ENCODE data around the gene CAMLG.
A peak's percentile ranks its signal among the peaks of the same experiment; 100 is the strongest.
"Not testable (repeated sequence)": the region's sequence is repeated elsewhere in the genome, so short reads cannot be mapped to it uniquely, and the experiment has no call there.

CAMLG gene

GRCh38 chr5:134738133-134738962, at the start of gene CAMLG:
Gene CAMLG (plus strand): TSS chr5:134738548. CDS start chr5:134738621, 73 bp downstream.
- DNase-seq = peak; percentile 89

- DNase-seq = not testable (repeated sequence)
These were observed 48.2 kb upstream of the CAMLG start for GRCh38 chr5:134690144-134690543.

GRCh38 chr5:134692722-134693121, 45.6 kb upstream of the CAMLG start:
- no peak for DNase-seq

GRCh38 chr5:134708301-134708700, 30.0 kb upstream of the CAMLG start:
- no peak for DNase-seq

GRCh38 chr5:134714120-134714519, 24.2 kb upstream of the CAMLG start:
- no peak for DNase-seq

GRCh38 chr5:134714541-134714940, 23.8 kb upstream of the CAMLG start:
- no peak for DNase-seq

GRCh38 chr5:134715466-134715865, 22.9 kb upstream of the CAMLG start:
- DNase-seq = not testable (repeated sequence)

- DNase-seq = no peak
These were observed 13.5 kb upstream of the CAMLG start for GRCh38 chr5:134724872-134725271.

GRCh38 chr5:134732819-134733218, 5.5 kb upstream of the CAMLG start:
- DNase-seq = no peak

GRCh38 chr5:134735243-134735642, 3.1 kb upstream of the CAMLG start:
- DNase-seq = no peak

- DNase-seq = no peak
These were observed 2.1 kb upstream of the CAMLG start for GRCh38 chr5:134736173-134736812.

- no peak for DNase-seq
These were observed 764 bp downstream of the CAMLG start for GRCh38 chr5:134738963-134739661.

GRCh38 chr5:134741052-134741451, 2.7 kb downstream of the CAMLG start:
- DNase-seq = no peak

- DNase-seq = no peak
These were observed 3.8 kb downstream of the CAMLG start for GRCh38 chr5:134742134-134742533.

- DNase-seq = no peak
These were observed 11.1 kb downstream of the CAMLG start for GRCh38 chr5:134749415-134749814.

GRCh38 chr5:134758176-134758503, 19.8 kb downstream of the CAMLG start:
- DNase-seq = no peak

GRCh38 chr5:134758504-134759341, 20.4 kb downstream of the CAMLG start, which contains the start of gene DDX46:
Gene DDX46 (plus strand): TSS chr5:134758779. CDS start chr5:134758939, 160 bp downstream.
- peak; percentile 85 for DNase-seq

- not testable (repeated sequence) for DNase-seq
These were observed 29.4 kb downstream of the CAMLG start for GRCh38 chr5:134767528-134768291.

GRCh38 chr5:134769206-134769605, 30.9 kb downstream of the CAMLG start:
- DNase-seq = no peak

- DNase-seq = no peak
These were observed 34.2 kb downstream of the CAMLG start for GRCh38 chr5:134772461-134773125.

GRCh38 chr5:134777366-134777765, 39.0 kb downstream of the CAMLG start:
- no peak for DNase-seq

Measured in NCI-H1105 (cell line).